ENCODE results near the gene EGLN2. TPM values are rescaled to one million over a fixed set of nuclear protein-coding genes. Genes with fewer than 3 reads are reported as not detected.

EGLN2 gene
- total and polyA plus RNA-seq, 2 of the 4 experiments (the other 2 are of a cell fraction) = 54.1 to 60.2 TPM

DNA sequence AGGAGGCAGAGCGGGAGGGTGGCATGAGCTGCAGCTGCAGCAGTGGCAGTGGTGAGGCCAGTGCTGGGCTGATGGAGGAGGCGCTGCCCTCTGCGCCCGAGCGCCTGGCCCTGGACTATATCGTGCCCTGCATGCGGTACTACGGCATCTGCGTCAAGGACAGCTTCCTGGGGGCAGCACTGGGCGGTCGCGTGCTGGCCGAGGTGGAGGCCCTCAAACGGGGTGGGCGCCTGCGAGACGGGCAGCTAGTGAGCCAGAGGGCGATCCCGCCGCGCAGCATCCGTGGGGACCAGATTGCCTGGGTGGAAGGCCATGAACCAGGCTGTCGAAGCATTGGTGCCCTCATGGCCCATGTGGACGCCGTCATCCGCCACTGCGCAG is 2.0 kb downstream of the EGLN2 start:
- Histone ChIP-seq H2AK5ac (ENCODE audit: low read depth, low read length) (no peak overlapping the region), H2BK120ac (ENCODE audit: low read depth, low read length) (no peak overlapping the region), H3K27ac (ENCODE audit: insufficient read depth, low read length) (no peak overlapping the region), H2AFZ (replicated peaks; ENCODE audit: low read length, poor library complexity) (peak overlapping the region; percentile 10), H3K4ac (ENCODE audit: low read depth, low read length) (no peak overlapping the region), H3K79me1 (ENCODE audit: low read depth in 1 of 2, low read length in 2 of 2) (peaks cover 8 to 71% of the 10 kb centered on the region in 2 experiments; a peak in 3 of 4 replicates), H3K4me3 (ENCODE audit: insufficient read depth, low read depth, low read length) (no peak overlapping the region; the same call in 1 of the 2 replicates), H2BK20ac (ENCODE audit: low read depth, low read length) (no peak overlapping the region), H4K20me1 (ENCODE audit: insufficient read depth, low read length) (peaks cover 63% of the 10 kb centered on the region), H3K9me1 (ENCODE audit: insufficient read depth, low read length) (peaks cover 34% of the 10 kb centered on the region), H3K23ac (ENCODE audit: low read depth, low read length) (peak overlapping the region; percentile 28; the same call in 1 of the 2 replicates), H2BK5ac (ENCODE audit: low read depth, low read length, poor library complexity, severe bottlenecking) (no peak overlapping the region), H2BK15ac (ENCODE audit: low read depth, low read length) (no peak overlapping the region), H3K14ac (replicated peaks; ENCODE audit: low read depth, low read length) (no peak overlapping the region), H4K5ac (ENCODE audit: low read depth, low read length) (no peak overlapping the region), H3K9me3 (ENCODE audit: control insufficient read depth, insufficient read depth, low read length) (no peaks in the 10 kb centered on the region), H3K18ac (ENCODE audit: low read depth, low read length) (no peak overlapping the region), H3K36me3 (ENCODE audit: control insufficient read depth, insufficient read depth, low read length) (peaks cover 44% of the 10 kb centered on the region), H3K4me1 (ENCODE audit: control insufficient read depth, insufficient read depth, low read length) (peaks cover 36% of the 10 kb centered on the region), H3K9ac (ENCODE audit: low read depth, low read length) (no peak overlapping the region), H3K27me3 (ENCODE audit: control insufficient read depth, insufficient read depth, low read length) (no peaks in the 10 kb centered on the region), H2AK9ac (replicated peaks; ENCODE audit: low read depth, low read length, poor library complexity) (no peak overlapping the region), H4K8ac (ENCODE audit: low read depth in 2 of 2, low read length in 2 of 2) (no peak overlapping the region), H3K4me2 (ENCODE audit: low read depth, low read length) (peak overlapping the region; percentile 35; the same call in 1 of the 2 replicates), H4K91ac (ENCODE audit: insufficient read depth, low read depth, low read length) (no peak overlapping the region), H3K56ac (ENCODE audit: extremely low read depth, insufficient read depth, low read length) (no peak overlapping the region)
- dilution Hi-C loops (cut with HindIII; ENCODE audit: low sequenced_read_pairs, unreplicated experiment) (no loop called here), in situ Hi-C loops (cut with MboI; ENCODE audit: low sequenced_read_pairs) (no loop called here), intact Hi-C loops (cut with micrococcal nuclease) (no loop called here)
- no TSS peak for BruUV-seq (replicated peaks)
- CTCF ChIA-PET = no interaction called here
- TF ChIP-seq SMC3 (IDR thresholded peaks at IDR 0.05; ENCODE audit: low read depth, low read length) (no peak), POLR2A (IDR thresholded peaks at IDR 0.05; ENCODE audit: low read depth, low read length) (no peak), NFE2L2 (IDR thresholded peaks at IDR 0.05; ENCODE audit: low read depth, low read length) (no peak), MAZ (IDR thresholded peaks at IDR 0.05; ENCODE audit: borderline replicate concordance, low read depth, low read length) (no peak), BHLHE40 (IDR thresholded peaks at IDR 0.05; ENCODE audit: low read depth, low read length) (no peak), MAFK (IDR thresholded peaks at IDR 0.05; ENCODE audit: low read depth, low read length) (no peak), RCOR1 (IDR thresholded peaks at IDR 0.05; ENCODE audit: insufficient replicate concordance, low read length) (no peak), CHD1 (IDR thresholded peaks at IDR 0.05; ENCODE audit: low read depth, low read length) (no peak), FOS (IDR thresholded peaks at IDR 0.05; ENCODE audit: low read depth, low read length) (no peak), CEBPB (IDR thresholded peaks at IDR 0.05; ENCODE audit: low read depth, low read length) (no peak), MXI1 (IDR thresholded peaks at IDR 0.05; ENCODE audit: borderline replicate concordance, low read depth, low read length) (no peak), RAD21 (IDR thresholded peaks at IDR 0.05; ENCODE audit: low read length) (no peak), RFX5 (IDR thresholded peaks at IDR 0.05; ENCODE audit: low read depth, low read length) (no peak)
- TF ChIP-seq, protein P1, sequence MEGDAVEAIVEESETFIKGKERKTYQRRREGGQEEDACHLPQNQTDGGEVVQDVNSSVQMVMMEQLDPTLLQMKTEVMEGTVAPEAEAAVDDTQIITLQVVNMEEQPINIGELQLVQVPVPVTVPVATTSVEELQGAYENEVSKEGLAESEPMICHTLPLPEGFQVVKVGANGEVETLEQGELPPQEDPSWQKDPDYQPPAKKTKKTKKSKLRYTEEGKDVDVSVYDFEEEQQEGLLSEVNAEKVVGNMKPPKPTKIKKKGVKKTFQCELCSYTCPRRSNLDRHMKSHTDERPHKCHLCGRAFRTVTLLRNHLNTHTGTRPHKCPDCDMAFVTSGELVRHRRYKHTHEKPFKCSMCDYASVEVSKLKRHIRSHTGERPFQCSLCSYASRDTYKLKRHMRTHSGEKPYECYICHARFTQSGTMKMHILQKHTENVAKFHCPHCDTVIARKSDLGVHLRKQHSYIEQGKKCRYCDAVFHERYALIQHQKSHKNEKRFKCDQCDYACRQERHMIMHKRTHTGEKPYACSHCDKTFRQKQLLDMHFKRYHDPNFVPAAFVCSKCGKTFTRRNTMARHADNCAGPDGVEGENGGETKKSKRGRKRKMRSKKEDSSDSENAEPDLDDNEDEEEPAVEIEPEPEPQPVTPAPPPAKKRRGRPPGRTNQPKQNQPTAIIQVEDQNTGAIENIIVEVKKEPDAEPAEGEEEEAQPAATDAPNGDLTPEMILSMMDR (conservative IDR thresholded peaks at IDR 0.05; ENCODE audit: low read depth, low read length) = no peak
- TF ChIP-seq, protein P2, sequence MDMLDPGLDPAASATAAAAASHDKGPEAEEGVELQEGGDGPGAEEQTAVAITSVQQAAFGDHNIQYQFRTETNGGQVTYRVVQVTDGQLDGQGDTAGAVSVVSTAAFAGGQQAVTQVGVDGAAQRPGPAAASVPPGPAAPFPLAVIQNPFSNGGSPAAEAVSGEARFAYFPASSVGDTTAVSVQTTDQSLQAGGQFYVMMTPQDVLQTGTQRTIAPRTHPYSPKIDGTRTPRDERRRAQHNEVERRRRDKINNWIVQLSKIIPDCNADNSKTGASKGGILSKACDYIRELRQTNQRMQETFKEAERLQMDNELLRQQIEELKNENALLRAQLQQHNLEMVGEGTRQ (IDR thresholded peaks at IDR 0.05; ENCODE audit: low read depth, low read length) = no peak
- TF ChIP-seq, protein P3, sequence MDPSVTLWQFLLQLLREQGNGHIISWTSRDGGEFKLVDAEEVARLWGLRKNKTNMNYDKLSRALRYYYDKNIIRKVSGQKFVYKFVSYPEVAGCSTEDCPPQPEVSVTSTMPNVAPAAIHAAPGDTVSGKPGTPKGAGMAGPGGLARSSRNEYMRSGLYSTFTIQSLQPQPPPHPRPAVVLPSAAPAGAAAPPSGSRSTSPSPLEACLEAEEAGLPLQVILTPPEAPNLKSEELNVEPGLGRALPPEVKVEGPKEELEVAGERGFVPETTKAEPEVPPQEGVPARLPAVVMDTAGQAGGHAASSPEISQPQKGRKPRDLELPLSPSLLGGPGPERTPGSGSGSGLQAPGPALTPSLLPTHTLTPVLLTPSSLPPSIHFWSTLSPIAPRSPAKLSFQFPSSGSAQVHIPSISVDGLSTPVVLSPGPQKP (IDR thresholded peaks at IDR 0.05; ENCODE audit: borderline replicate concordance, low read depth, low read length) = no peak
- DNase-seq = no peak
- ATAC-seq (ENCODE audit: low read depth) = no peak
- WGBS, 2 experiments (ENCODE audit: extremely low coverage in 2 of 2, insufficient read length in 1 of 2) = 94% methylated on average over 21 of the region's 27 CpGs; no CpG with 5 or more reads in 1 of the 2 experiments
- POLR2A ChIA-PET (ENCODE audit: unreplicated experiment) = interaction anchor here (0.6 to 0.7 kb wide), 2 partner anchors 19 to 59 kb away, joined by 3 to 11 read pairs; no protein-coding TSS in a partner anchor
